HG03159 (cell line): Measurements from ENCODE around the gene FN1.

Experiments
- ATAC-seq: cut with Tn5 transposase; IDR thresholded peaks from one replicate; pipeline ENCODE4 v1.9.1; 2021; ENCODE audit warnings: mild to moderate bottlenecking, moderate library complexity; ENCODE audit not compliant: unreplicated experiment

FN1 gene

DNA sequence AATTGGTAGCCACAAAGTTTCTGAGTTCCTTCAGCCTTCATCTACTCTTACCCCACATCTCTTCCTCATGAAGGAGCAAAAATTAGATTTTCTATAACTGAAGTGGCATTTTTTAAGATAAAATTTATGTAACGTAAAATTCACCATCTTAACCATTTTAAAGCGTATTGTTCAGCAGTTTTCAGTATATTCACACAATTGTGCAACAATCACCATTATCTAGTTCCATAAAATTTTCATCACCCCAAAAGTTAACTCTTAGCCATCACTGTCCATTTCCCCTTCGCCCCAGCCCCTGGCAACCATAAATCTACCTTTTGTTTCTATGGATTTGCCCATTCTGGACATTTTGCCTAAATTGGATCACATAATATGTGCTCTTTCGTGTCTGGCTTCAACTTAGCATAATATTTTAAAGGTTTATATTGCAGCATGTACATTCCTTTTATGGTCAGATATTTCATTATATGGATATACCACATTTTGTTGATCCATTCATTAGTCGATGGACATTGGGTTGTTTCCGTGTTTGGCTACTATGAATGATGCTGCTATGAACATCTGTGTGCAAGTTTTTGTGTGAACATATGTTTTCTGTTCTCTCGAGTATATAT is 79.4 kb downstream of the FN1 start:
- ATAC-seq: no peak

DNA sequence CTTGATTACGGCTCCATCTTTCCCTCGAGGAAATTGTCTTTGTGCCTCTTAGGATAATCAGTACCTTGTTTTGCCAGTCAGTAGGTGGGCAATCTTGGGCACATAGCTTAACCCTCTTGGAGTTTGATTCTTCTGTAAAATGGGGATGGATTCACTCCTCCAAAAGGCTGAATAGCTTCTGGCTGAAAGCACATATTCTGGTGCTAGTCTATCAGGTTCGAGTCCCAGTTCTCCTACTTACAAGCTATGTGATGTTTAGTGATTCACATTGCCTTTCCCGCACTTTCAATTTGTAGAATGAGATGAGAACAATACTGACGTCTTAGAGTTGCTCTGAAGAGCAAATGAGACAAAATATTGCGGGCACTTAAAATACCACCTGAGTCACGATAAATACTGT is 80.1 kb downstream of the FN1 start:
- no peak for ATAC-seq

DNA sequence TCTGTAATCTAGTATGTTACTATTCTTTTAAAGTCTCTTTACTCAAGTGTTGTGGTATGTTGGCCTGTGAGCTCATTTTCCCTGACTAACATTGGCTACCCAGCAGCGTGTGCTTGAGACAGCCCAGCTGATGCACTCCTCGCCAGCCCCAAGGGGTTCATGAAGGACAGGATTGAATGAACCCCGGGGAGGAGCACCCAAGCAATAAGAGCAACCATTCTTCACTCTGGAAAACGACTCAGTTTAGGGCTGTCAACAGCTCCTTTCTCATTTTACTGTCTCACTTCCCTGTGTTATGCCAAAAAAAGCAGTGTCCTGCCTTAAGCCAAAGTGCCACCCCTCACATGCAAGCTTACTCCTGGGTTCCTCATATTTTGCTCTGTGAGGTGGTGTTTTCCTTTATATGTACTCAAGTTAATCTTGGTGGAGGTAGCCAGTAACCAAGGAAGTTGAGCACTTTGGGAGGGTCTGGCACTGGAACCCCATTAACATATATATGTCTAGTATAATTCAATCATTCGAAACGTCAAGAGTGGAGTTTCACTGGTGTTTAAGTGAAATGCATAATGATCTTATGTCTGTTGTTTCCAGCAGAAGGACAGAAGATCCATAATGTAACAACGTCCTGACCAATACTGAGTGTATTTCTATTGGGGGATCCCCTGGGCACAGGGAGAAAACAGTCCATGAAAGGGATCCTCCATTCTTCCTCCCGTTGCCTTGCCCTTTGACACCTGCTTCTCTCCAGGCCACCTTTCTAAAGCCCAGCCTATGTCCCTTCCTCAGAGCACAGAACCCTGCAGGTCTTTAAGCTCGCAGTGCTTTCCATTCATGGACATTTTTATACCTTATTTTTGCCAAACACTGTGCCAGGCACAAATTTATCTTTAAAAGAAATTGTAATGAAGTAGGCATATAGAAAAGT is 80.8 kb downstream of the FN1 start:
- ATAC-seq: no peak

DNA sequence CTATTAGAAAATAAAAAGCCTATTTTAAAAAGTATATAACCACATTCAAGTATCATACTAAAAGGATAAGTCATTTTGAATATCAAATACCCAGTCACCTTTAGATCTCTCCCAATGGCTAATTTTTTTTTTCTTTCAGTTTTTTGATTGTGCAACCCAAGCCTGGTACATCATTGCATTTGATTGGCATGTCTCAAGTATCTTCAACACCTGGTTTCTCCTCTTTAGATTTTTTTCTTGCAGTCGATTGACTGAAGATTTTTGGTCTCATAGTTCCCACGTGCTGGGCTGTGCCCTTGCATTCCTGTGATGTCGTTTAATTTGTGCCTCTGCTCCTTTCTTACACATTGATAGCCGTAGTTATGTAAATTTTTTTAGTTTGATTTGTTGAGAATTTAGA is 83.3 kb downstream of the FN1 start:
- ATAC-seq: no peak

DNA sequence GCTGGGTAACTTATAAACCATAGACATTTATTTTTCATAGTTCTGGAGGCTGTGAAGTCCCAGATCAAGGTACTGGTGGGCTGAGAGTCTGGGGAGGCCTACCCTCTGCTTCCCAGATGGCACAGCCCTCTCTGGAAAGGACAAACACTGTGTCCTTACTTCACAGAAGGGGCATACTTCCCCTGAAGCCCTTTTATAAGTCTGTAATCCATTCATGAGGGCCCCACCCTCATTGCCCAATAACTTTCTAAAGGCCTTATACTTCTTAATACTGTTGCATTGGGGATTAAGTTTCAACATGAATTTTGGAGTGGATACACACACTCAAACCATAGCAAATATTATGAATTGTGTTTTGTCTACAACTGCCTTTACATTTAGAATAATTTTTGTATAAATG is 88.0 kb downstream of the FN1 start:
- ATAC-seq: no peak

DNA sequence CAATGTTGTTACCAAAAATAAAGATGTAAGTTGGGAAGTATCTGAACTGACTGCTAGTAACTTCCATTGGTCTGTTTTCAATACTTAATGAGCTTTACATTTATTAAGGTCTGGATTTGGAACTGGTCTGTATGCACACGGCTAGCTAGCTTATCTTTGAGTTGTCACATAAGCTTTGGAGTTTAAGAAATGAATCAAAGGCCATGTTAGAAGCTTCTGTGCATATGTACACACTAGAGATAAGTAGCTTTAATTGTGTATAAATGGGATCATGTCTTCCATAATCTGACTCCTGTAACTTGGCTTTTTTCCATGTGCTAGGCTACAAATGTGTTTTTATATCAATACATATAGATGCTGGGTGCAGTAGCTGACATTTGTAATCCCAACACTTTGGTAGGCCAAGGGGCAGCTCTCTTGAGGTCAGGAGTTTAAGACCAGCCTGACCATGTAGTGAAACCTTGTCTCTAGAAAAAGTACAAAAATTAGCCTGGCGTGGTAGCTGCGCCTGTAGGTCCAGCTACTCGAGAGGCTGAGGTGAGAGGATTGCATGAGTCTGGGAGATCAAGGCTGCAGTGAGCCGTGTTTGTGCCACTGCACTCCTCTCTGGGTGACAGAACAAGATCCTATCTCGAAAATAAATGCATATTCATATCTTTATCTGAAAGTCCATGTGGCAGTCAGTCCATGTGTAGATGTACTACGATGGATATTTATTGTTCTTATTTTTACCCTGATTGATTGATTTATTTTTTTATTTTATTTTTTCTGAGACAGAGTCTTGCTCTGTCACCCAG is 96.8 kb downstream of the FN1 start:
- ATAC-seq: no peak

DNA sequence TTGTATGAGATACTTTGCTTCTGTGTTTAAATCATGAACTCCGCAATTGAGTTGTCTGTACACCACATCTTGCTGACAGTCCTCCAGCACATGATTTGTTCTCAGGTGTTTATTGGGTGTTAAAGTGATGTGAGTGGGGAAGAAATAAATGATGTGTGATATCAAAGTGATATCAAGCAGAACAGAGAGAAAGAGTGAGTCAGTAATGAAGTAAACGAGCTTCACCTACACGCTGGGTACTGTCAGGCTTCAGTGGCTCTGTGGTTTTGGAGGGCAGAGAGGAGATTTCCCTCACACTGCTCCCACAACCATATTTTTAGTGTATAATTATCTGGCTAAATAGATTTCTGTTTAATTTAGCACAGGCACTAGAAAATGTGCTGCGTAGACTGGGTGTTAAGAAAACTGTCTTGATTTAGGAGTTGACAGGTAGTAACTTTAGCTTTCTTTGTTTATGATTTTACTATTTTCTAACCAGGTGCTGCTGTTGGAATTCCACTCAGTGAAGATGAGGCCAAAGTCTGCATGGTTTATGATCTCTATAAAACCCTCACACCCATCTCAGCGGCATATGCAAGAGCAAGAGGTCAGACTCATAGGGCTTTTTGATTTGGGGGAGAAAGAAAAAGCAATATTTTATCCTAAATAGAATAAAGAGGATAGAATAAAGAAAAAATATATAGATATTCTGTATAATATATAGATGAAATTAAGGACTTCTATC is 102.8 kb downstream of the FN1 start:
- no peak for ATAC-seq

DNA sequence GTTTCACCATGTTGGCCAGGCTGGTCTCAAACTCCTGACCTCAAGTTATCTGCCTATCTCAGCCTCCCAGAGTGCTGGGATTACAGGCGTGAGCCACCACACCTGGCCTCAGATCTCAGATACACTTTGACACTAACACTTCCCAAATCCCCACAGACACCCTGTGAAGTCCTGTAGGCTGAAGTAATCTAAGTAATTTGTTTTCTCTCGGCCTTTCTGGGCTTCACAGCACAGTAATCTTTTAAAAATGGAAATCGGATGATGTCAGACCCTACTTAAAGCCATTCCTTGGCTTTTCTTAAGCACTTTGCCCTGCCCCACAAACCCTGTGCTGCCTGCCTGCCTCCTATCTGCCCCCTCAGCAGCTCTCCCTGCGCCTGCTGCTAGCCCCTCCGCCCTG is 107.8 kb downstream of the FN1 start:
- no peak for ATAC-seq

DNA sequence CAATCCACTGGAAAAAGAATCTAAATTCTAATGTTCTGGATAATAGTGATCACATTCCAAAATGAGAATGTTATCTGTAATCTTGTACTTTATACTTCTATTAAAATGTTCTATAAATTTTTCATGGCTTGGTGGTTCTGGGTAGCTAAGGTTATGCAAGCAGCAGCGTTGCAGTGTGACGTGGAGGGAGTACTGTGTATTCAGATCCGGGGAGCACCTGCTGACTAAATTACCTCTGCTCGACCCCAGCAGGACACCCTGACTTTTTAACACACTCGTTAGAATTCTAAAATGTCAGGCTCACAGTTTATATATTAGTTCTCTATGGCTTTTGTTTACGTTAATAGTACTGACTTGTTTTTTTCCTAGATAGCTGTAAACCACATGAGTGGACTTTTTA is 111.1 kb downstream of the FN1 start:
- no peak for ATAC-seq

DNA sequence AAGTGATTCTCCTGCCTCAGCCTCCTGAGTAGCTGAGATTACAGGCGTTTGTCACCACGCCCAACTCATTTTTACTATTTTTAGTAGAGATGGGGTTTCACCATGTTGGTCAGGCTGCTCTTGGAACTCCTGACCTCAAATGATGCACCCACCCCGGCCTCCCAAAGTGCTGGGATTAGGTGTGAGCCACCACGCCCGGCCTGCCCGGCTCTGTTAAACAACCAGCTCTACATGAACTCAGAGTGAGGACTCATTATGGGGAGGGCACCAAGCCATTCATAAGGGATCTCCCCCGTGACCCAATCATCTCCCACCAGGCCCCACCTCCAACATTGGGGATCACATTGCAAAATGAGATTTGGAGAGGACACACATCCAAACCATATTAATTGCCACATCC is 115.2 kb downstream of the FN1 start:
- ATAC-seq: no peak

DNA sequence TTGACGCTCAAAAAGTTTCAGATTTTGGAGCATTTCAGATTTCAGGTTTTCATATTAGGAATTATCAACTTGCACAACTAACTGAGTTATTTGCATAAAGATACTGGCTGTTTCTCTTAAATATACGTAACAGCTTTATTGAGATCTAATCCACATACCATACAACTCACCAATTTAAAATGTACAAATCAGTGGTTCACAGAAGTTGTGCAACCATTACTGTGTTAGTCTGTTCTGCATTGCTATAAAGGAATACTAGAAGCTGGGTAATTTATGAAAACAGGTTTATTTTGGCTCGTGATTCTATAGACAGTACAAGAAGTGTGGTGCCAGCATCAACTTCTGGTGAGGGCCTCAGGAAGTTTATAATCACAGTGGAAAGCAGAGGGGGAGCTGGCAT is 115.8 kb downstream of the FN1 start:
- ATAC-seq: no peak

DNA sequence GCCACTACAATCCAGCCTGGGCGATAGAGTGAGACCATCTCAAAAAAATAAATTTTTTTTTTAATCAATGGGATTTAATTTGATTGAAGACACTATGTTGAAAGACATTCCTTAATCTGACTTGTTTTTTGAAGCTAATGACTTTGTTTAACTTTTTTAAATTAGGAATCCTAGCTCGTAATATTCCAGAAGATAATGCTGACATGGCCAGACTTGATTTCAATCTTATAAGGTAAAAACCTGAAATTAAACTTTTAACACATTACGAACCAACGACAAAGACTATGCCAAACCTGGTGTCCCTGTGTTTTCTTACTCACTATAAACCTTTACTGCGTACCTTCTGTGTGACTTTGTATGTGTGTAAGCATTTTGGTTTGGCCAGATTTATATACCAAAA is 116.4 kb downstream of the FN1 start:
- no peak for ATAC-seq

DNA sequence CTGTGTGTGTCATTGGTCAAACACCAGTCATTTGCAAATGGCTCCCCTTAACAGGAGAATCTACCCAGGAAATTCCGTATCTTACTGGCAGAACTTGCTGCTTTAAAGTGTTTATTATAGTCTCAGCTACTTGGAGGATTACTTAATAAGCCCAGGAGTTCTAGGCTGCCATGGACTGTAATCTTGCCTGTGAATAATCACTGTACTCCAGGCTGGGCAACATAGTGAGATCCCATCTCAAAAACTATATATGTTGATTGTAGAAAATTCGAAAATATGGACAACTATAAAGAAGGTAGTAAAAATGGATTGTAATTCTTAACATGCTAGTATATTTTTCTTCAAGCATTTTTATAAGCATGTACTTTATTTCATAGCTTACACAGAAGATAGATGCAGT is 119.5 kb downstream of the FN1 start:
- no peak for ATAC-seq

DNA sequence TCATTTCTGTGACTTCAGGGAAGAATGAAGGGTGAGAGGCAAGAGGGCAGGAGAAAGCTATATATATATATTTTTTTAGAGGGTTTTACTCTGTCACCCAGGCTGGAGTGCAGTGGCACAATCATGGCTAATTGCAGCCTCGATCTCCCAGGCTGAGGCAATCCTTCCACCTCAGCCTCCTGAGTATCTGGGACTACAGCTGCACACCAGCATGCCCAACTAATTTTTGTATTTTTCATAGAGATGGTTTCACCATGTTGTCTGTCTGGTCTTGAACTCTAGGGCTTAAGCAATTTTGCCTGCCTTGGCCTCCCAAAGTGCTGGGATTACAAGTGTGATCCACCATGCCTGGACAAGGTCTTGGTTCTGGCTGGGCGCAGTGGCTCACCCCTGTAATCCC is 120.6 kb downstream of the FN1 start:
- ATAC-seq: no peak

DNA sequence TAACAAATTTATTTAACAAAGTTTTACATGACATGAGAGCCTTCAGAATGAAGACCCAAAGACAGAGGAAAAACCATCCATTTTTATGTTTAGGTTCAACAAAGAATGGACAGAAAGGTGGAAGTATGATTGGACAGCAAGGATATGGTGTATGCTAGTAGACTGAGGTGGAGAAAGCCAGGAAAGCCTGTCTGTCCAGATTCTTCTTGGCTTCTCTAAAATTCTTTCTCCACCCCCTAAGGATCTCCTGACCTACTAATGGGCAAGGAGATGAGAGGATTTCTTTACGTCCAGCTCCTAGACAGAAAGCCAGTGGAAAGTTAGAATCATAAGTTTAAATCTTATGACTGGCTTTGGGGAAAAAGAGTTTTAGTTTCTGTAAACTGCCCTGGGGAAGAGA is 121.0 kb downstream of the FN1 start:
- ATAC-seq: no peak

DNA sequence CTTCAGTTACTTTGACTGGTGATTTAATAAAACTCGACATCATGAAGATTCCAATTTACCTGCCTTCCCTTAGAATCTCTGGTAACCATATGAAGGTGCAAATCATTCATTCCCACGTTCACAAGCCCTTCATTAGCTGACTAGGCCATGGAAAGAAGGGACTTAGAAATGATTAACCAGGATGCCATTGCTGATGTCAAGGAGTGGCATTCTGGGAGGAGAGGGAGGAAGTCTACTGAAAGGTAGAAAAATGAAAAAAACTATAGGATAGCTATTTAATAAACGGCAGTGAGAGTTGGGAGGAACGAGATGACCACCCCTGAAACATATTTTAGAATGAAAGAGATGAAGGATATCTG is 122.6 kb downstream of the FN1 start:
- no peak for ATAC-seq

DNA sequence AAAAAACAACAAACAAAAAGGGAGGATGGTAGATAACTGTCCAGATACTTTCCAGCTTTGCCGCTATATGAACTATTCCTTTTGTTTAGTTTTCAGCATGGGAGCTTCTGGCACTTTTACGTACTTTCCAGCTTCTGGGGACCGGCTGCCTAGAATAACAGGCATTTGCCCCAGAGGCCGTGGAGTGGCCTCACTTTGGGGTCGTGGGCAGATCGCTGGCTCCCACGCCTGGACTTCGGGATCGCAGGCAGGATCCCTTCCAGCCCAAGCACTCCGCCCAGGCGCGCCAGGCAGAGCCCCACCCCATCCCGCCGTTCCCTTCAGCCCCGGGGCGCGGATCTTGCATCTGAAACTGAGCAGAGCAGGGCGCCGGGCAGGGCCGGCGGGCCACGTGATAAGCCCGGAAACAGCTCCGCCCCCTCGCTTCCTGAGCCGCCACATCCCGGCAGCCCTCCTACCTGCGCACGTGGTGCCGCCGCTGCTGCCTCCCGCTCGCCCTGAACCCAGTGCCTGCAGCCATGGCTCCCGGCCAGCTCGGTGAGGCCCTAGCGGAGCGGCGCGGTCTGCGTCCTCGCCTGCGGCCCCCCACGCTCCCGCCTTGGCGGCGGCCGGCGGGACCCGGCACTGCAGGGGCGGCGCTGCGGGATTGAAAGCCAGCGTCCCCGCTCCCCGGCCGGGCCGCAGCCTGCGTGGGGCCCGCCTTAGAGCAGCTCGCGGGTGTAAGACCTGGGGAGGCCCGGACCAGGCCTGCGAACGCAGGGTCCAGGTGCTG is 124.1 kb downstream of the FN1 start, which contains the start of gene ATIC:
Gene ATIC, plus strand, starts transcription at position 435 of the 772 bp plus-strand sequence. Its CDS starts 84 bp downstream, at position 519.
- ATAC-seq: peak; percentile 98

DNA sequence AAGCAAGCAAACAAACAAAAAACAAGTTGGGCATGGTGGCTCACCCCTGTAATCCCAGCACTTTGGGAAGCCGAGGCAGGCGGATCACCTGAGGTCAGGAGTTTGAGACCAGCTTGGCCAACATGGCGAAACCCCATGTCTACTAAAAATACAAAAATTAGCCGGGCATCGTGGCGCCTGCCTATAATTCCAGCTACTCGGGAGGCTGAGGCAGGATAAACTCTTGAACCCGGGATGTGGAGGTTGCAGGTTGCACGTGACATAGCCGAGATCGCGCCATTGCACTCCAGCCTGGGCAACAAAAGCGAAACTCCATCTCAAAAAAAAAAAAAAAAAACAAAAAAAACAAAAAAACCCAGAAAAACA is 124.6 kb downstream of the FN1 start:
- peak; percentile 34 for ATAC-seq
